BLaER1 (cell line): ENCODE measurements around the gene CEACAM19.
"Not testable (repeated sequence)": the region's sequence is repeated elsewhere in the genome, so short reads cannot be mapped to it uniquely, and the experiment has no call there.

Experiments
- H3K27ac ChIP-seq: shearing (Covaris generic); formaldehyde crosslinking; 2 replicates; pipeline ENCODE4 v1.8.1; 2022
- H3K27me3 ChIP-seq: shearing (Covaris generic); formaldehyde crosslinking; 2 replicates; pipeline ENCODE4 v1.8.1; 2022
- H3K36me3 ChIP-seq: shearing (Covaris generic); formaldehyde crosslinking; 2 replicates; pipeline ENCODE4 v1.8.1; 2022
- H3K4me1 ChIP-seq: shearing (Covaris generic); formaldehyde crosslinking; 2 replicates; pipeline ENCODE4 v1.8.1; 2022
- H3K4me2 ChIP-seq: shearing (Covaris generic); formaldehyde crosslinking; 2 replicates; pipeline ENCODE4 v1.8.1; 2022
- H3K4me3 ChIP-seq: shearing (Covaris generic); formaldehyde crosslinking; 2 replicates; pipeline ENCODE4 v1.8.1; 2022
- H3K9ac ChIP-seq: shearing (Covaris generic); formaldehyde crosslinking; 2 replicates; pipeline ENCODE4 v1.8.1; 2022
- H3K9me3 ChIP-seq: shearing (Covaris generic); formaldehyde crosslinking; 2 replicates; pipeline ENCODE4 v1.8.1; 2022
- H4K20me1 ChIP-seq: shearing (Covaris generic); formaldehyde crosslinking; 2 replicates; pipeline ENCODE4 v1.8.1; 2022
- Cebpa-rat ChIP-seq: shearing (Covaris generic); IDR thresholded peaks from 2 replicates; pipeline ENCODE4 v1.8.1; 2022

The CEACAM19 gene

DNA sequence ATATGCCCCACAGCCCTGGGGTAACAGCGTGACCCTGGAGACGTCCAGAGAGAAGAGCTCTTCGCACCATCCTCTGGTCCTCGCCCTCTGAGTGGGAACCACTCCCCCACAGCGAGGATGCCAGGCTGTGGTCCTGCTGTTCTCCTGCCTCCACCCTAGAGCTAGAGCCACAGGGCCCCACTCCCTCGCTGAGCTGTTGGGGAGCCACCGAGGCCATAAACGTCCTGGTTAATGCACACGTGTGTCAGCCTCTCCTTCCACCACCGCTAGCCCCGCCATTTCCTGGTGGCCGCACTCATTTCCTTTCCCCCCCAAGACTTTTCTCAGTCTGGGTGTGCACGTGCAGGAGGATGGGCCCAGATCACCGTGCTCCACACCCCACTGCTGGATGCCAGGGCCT, 39.2 kb downstream of the CEACAM19 start:
- no peak for TF ChIP-seq Cebpa-rat
- H3K27me3 ChIP-seq, result no peaks in the 10 kb centered on the region
- peaks cover 13% of the 10 kb centered on the region for H3K9me3 ChIP-seq
- H3K4me1 ChIP-seq, result peaks cover 12% of the 10 kb centered on the region
- H3K4me2 ChIP-seq, result peak overlapping the region; percentile 58
- H3K4me3 ChIP-seq, result no peak overlapping the region
- peak overlapping the region; percentile 61 for H3K27ac ChIP-seq
- H3K9ac ChIP-seq, result no peak overlapping the region
- H4K20me1 ChIP-seq, result no peaks in the 10 kb centered on the region
- no peaks in the 10 kb centered on the region for H3K36me3 ChIP-seq

DNA sequence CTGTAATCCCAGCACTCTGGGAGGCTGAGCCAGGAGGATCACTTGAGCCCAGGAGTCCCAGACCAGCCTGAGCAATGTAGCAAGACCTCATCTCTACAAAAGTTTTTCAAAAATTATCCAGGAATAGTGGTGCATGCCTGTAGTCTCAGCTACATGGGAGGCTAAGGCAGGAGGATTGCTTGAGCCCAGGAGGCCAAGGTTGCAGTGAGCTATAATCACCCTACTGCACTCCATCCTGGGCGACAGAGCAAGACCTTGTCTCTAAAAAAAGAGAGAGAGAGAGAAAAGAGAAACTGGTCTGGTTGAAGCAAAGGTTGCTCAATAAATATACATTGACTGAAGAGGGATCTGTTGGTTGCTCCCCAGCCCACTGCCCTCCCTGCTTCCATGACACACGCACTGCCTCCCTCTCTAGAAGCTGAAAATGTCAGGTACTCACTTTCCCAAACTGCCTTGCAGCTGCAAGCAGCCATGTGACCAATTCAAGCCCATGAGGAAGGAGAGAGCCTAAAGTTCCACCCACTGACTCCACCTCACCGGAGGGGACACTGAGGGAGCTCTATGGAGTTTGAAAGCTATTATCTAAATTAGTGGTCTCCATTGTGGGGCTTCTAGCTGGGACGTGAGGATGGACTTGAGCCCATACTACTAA, 41.7 kb downstream of the CEACAM19 start:
- Histone ChIP-seq H3K9ac (no peak overlapping the region), H3K4me1 (peaks cover 12% of the 10 kb centered on the region), H3K9me3 (peaks cover 18% of the 10 kb centered on the region), H3K4me2 (no peak overlapping the region), H3K4me3 (no peak overlapping the region), H3K36me3 (no peaks in the 10 kb centered on the region), H3K27ac (no peak overlapping the region), H4K20me1 (no peaks in the 10 kb centered on the region), H3K27me3 (no peaks in the 10 kb centered on the region)
- TF ChIP-seq Cebpa-rat, result 0 out of 2 replicates have a peak, but pooled peaks have one; percentile 20

DNA sequence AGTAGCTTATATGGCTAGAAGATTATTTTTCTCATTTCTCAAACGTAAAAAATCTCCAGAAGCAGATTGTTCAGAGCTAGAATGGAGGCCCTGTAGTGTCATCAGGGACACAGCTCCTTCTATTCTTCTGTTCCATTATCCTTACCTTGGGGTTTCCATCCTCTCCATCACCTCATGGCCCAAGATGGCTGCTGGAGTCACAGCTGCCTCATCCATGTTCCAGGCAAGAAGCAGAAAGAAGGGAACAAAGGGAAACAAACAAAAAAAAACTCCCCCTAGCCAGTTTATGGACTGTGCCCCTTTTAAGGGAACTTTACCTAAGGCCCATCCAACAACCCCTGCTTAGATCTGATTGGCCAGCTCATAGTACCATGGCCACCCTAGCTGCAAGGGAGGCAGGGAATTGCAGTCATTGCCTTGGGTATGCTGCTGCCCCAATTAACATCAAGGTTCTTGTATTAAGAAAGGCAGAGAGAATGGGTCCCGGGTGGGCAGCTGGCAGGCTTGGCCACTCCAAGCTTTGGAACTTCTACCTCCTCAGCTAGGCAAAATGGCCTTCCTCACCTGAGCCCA, 43.4 kb downstream of the CEACAM19 start:
- TF ChIP-seq Cebpa-rat, result no peak
- no peaks in the 10 kb centered on the region for H3K27me3 ChIP-seq
- H4K20me1 ChIP-seq, result no peaks in the 10 kb centered on the region
- H3K4me3 ChIP-seq, result no peak overlapping the region
- no peaks in the 10 kb centered on the region for H3K36me3 ChIP-seq
- H3K4me2 ChIP-seq, result no peak overlapping the region
- H3K9ac ChIP-seq, result no peak overlapping the region
- H3K27ac ChIP-seq, result no peak overlapping the region
- H3K9me3 ChIP-seq, result peaks cover 18% of the 10 kb centered on the region
- H3K4me1 ChIP-seq, result peaks cover 19% of the 10 kb centered on the region

DNA sequence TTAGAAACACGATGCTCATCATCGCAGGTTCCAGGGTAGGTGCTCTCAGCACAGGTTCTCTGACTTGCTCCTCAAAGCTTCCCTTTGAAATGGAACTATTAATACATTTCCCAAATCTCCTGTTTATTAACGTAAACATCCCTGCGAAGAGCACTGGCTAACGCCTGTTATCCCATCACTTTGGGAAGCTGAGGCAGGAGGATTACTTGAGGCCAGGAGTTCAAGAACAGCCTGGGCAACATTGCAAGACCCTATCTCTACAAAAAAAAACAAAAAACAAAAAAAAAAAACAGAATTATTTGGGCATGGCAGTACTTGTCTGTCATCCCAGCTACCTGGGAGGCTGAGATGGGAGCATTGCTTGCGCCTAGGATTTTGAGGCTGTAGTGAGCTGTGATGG, 46.3 kb downstream of the CEACAM19 start:
- Histone ChIP-seq H3K27ac (no peak overlapping the region), H3K4me3 (no peak overlapping the region)
- no peak for TF ChIP-seq Cebpa-rat

DNA sequence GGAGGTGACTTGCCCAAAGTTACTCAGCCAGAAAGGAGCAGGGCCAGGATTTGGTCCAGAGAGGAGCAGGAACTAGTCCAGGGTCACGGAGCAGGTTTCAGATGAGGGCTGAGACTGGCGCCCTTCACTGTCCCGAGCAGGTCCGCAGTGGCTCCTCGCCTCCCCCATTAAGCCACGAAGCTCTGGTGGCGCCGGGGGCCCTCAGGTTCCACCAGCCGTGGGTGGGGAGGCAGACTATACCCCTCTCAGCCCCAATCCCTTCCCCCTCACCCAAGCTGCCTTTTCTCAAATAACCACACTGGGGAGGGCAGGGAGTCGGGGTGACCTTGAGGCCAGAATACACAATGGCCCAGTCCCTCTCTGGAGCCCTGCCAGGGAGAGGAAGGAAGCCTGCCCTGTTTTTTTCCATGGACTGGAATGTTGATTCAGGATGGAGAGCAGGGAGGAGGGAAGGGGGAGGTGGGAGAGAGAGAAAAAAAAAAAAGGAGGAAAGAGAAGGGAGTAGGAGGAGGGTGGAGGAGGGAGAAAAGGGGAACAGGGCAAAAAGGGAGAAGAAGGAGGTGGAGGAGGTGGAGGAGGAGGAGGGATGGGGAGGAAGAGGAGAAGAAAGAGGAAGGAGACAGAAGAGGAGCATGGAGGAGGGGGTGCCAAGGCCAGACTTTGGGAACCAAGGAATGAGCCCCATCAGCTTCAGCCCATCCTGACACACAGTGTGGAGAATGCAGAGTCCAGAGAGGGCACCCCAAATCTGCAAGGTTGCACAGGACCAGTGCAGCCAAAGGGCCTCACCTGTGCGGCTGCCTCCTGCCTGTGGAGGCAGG, 47.4 kb downstream of the CEACAM19 start:
- no peak overlapping the region for H3K4me3 ChIP-seq
- no peak overlapping the region for H3K4me2 ChIP-seq
- H3K27ac ChIP-seq, result no peak overlapping the region

More for the DNA sequence above, 46.3 kb downstream of the CEACAM19 start:
- Histone ChIP-seq H3K9me3 (peaks cover 18% of the 10 kb centered on the region), H3K27me3 (no peaks in the 10 kb centered on the region), H3K4me2 (no peak overlapping the region), H3K36me3 (no peaks in the 10 kb centered on the region), H4K20me1 (no peaks in the 10 kb centered on the region), H3K9ac (no peak overlapping the region), H3K4me1 (peaks cover 25% of the 10 kb centered on the region)

DNA sequence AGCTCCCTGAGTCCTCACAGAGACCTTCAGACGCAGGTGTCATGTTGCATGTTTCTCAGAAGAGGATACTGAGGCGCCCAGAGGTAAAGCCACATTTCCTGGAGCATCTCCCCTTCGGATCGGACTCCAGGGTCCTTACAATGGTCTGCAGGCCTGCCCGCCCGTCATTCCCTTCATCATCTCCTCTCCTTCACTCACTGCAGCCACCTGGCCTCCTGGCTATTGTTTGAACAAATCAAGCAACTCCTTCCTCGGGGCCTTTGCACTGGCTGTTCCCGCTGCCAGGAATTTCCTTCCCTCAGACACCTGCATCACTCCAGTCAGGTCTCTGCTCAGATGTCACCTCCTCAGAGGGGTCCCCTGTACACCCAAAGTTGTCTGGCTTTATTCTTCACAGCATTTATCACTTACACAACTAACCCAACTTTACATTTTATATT, 48.0 kb downstream of the CEACAM19 start:
- no peak for TF ChIP-seq Cebpa-rat
- Histone ChIP-seq H3K9ac (no peak overlapping the region), H3K27me3 (no peaks in the 10 kb centered on the region), H3K9me3 (peaks cover 17% of the 10 kb centered on the region), H3K36me3 (no peaks in the 10 kb centered on the region), H4K20me1 (no peaks in the 10 kb centered on the region), H3K4me2 (no peak overlapping the region), H3K27ac (no peak overlapping the region), H3K4me3 (no peak overlapping the region), H3K4me1 (peaks cover 42% of the 10 kb centered on the region)

More for the DNA sequence above, 47.4 kb downstream of the CEACAM19 start:
- no peak for TF ChIP-seq Cebpa-rat
- H3K27me3 ChIP-seq, result no peaks in the 10 kb centered on the region
- H3K9ac ChIP-seq, result no peak overlapping the region
- H4K20me1 ChIP-seq, result no peaks in the 10 kb centered on the region
- H3K9me3 ChIP-seq, result peaks cover 18% of the 10 kb centered on the region
- peaks cover 35% of the 10 kb centered on the region for H3K4me1 ChIP-seq
- H3K36me3 ChIP-seq, result no peaks in the 10 kb centered on the region

DNA sequence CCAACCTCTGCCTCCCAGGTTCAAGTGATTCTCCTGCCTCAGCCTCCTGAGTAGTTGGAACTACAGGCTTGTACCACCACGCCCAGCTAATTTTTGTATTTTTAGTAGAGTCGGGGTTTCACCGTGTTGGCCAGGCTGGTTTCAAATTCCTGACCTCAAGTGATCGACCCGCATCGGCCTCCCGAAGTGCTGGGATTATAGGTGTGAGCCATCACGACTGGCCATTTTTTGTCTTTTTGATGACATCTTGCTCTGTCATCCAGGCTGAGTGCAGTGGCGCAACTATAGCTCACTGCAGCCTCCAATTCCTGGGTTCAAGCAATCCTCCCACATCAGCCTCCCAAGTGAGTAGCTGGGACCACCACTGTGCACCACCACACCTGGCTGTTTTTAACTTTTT, 49.1 kb downstream of the CEACAM19 start:
- H3K9ac ChIP-seq, H3K4me2 ChIP-seq, H3K27ac ChIP-seq, H3K36me3 ChIP-seq, H4K20me1 ChIP-seq, H3K27me3 ChIP-seq, H3K4me3 ChIP-seq, H3K9me3 ChIP-seq: not testable (repeated sequence)
- H3K4me1 ChIP-seq, result peaks cover 51% of the 10 kb centered on the region

DNA sequence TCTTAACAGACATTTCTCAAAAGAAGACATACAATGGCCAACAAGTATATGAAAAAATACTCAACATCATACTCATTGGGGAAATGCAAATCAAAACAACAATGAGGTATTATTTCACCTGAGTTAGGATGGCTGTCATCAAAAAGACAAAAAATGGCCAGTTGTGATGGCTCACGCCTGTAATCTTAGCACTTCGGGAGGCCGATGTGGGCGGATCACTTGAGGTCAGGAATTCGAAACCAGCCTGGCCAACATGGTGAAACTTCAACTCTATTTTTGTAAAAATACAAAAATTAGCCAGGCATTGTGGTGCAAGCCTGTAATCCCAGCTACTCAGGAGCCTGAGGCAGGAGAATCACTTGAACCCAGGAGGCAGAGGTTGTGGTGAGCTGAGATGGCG, 49.7 kb downstream of the CEACAM19 start:
- Histone ChIP-seq H3K9ac (no peak overlapping the region), H3K4me1 (peaks cover 57% of the 10 kb centered on the region), H4K20me1 (no peaks in the 10 kb centered on the region), H3K27me3 (no peaks in the 10 kb centered on the region), H3K9me3 (peaks cover under 1% of the 10 kb centered on the region; the same call in 1 of the 2 replicates), H3K36me3 (no peaks in the 10 kb centered on the region), H3K4me2 (0 out of 2 replicates have a peak overlapping the region, but pooled peaks have one; percentile 84), H3K4me3 (no peak overlapping the region), H3K27ac (no peak overlapping the region)
- no peak for TF ChIP-seq Cebpa-rat

DNA sequence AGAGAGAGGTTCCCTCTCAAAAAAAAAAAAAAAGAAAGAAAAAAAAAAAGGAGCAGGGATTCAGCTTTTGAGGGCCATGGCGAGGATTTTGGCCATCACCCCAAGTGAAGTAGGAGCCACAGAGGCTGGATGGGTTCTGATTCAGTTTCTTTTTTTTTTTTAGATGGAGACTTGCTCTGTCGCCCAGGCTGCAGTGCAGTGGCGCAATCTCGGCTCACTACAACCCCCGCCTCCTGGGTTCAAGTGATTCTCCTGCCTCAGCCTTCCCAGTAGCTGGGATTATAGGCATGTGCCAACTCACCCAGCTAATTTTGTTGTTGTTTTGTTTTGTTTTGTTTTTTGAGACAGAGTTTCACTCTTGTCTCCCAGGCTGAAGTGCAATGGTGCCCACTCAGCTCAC, 50.1 kb downstream of the CEACAM19 start:
- peak overlapping the region; percentile 84 for H3K4me2 ChIP-seq
- H3K36me3 ChIP-seq, H4K20me1 ChIP-seq, H3K4me3 ChIP-seq, H3K27me3 ChIP-seq, H3K9me3 ChIP-seq, H3K27ac ChIP-seq: not testable (repeated sequence)
- peak overlapping the region; percentile 52; the same call in 1 of the 2 replicates for H3K9ac ChIP-seq
- peaks cover 61% of the 10 kb centered on the region for H3K4me1 ChIP-seq
